ENCODE data around the gene HOMER1. TPM values are rescaled to one million over a fixed set of nuclear protein-coding genes. Genes with fewer than 3 reads are reported as not detected.

HOMER1 gene
- total and polyA plus RNA-seq, 2 of the 4 experiments (the other 2 are of a cell fraction), result 1.9 to 6.8 TPM

- no peak for TF ChIP-seq CTCF (conservative IDR thresholded peaks at IDR 0.05; ENCODE audit: low read depth, low read length)
- TF ChIP-seq CEBPB (IDR thresholded peaks at IDR 0.05; ENCODE audit: low read depth, low read length), result no peak
- TF ChIP-seq FOS (IDR thresholded peaks at IDR 0.05; ENCODE audit: low read depth, low read length), result no peak
- TF ChIP-seq POLR2A (IDR thresholded peaks at IDR 0.05; ENCODE audit: low read depth, low read length), result peak; percentile 90; the same call in 1 of the 2 replicates
- no peak; the same call in 1 of the 2 replicates for TF ChIP-seq CHD1 (IDR thresholded peaks at IDR 0.05; ENCODE audit: low read depth, low read length)
- no peak for TF ChIP-seq NFE2L2 (IDR thresholded peaks at IDR 0.05; ENCODE audit: low read depth, low read length)
- TF ChIP-seq RCOR1 (IDR thresholded peaks at IDR 0.05; ENCODE audit: insufficient replicate concordance, low read length), result no peak
These were observed at the start of gene HOMER1 (continued) for GRCh38 chr5:79513704-79514390.
